Activated naive CD4-positive, alpha-beta T cell treated with anti-CD3 and anti-CD28 coated beads for 36 hours (primary cell): ENCODE data around the gene MAPK4. TPM values are rescaled to one million over a fixed set of nuclear protein-coding genes. Genes with fewer than 3 reads are reported as not detected.

Experiments
- CTCF ChIA-PET: fragments of 350-600 bp; sonication (Branson Sonifier 250); formaldehyde crosslinking; loops from one replicate; lab custom pipeline; 2021; ENCODE audit warnings: antibody characterized with exemption; lab: Charles Lee
- DNase-seq: peaks from one replicate; pipeline ENCODE4 v3.0.0-alpha.2; 2020
- H3K27ac Mint-ChIP-seq: one replicate; pipeline ENCODE4 v1.8.0; 2021; ENCODE audit warnings: mild to moderate bottlenecking, mixed read lengths
- H3K27me3 Mint-ChIP-seq: one replicate; pipeline ENCODE4 v1.8.0; 2021; ENCODE audit warnings: low read depth, mixed read lengths
- H3K36me3 Mint-ChIP-seq: one replicate; pipeline ENCODE4 v1.8.0; 2021; ENCODE audit warnings: low read depth, mixed read lengths
- H3K4me1 Mint-ChIP-seq: one replicate; pipeline ENCODE4 v1.8.0; 2021; ENCODE audit warnings: low read depth, mixed read lengths
- H3K4me3 Mint-ChIP-seq: one replicate; pipeline ENCODE4 v1.8.0; 2021; ENCODE audit warnings: mild to moderate bottlenecking, moderate library complexity, mixed read lengths
- H3K9me3 Mint-ChIP-seq: one replicate; pipeline ENCODE4 v1.8.0; 2021; ENCODE audit warnings: mixed read lengths
- intact Hi-C: fragments of 100-400 bp; cut with micrococcal nuclease; formaldehyde crosslinking; loops from one replicate; pipeline ENCODE4 v1.15.1; 2023
- total RNA-seq, 2 experiments: library from RNA; stranded (reverse); gene quantifications; one replicate each; pipeline ENCODE4 v1.2.3, GENCODE V29; 2021

Gene MAPK4
- total RNA-seq, 2 experiments from 2014 or later, result not detected

DNA sequence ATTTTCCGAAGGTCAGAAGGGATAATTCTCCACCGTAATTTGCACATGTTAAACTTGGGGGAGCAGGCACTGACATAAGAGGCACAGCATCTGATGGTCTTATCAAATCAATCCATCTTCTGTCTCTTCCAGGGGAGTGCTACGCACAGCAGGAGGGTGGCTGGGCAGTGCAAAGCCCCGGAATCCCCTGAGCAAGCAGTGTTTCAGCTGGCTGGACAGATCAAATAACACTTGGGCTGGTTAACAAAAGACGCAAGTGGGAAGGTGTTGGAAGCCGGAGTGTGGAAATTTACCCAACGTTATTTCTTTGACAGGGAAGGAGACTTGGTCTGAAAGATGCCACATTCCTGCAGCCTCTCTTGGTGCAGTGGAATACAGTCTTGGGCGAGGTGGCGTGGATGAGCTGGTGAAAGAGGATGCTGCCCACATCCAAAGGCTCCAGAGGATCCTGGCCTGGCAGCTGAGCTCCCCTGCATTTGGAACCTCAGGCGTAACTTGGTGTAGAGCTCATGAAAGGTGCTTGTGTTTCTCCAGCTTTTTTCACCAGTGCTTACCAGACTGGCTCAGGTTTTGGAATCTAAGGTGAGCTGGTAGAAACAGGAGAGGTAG lies 103.0 kb downstream of the MAPK4 start:
- no peak for DNase-seq
- Mint-ChIP-seq H3K4me1 (no peaks in the 10 kb centered on the region), H3K36me3 (no peaks in the 10 kb centered on the region), H3K27ac (no peak overlapping the region), H3K9me3 (peaks cover 5% of the 10 kb centered on the region), H3K4me3 (no peak overlapping the region), H3K27me3 (peaks cover 2% of the 10 kb centered on the region)
- intact Hi-C loops, result no loop called here
- CTCF ChIA-PET, result interaction anchor here (0.6 to 0.8 kb wide), 4 partner anchors 10 to 986 kb away, joined by 3 read pairs; no protein-coding TSS in a partner anchor

DNA sequence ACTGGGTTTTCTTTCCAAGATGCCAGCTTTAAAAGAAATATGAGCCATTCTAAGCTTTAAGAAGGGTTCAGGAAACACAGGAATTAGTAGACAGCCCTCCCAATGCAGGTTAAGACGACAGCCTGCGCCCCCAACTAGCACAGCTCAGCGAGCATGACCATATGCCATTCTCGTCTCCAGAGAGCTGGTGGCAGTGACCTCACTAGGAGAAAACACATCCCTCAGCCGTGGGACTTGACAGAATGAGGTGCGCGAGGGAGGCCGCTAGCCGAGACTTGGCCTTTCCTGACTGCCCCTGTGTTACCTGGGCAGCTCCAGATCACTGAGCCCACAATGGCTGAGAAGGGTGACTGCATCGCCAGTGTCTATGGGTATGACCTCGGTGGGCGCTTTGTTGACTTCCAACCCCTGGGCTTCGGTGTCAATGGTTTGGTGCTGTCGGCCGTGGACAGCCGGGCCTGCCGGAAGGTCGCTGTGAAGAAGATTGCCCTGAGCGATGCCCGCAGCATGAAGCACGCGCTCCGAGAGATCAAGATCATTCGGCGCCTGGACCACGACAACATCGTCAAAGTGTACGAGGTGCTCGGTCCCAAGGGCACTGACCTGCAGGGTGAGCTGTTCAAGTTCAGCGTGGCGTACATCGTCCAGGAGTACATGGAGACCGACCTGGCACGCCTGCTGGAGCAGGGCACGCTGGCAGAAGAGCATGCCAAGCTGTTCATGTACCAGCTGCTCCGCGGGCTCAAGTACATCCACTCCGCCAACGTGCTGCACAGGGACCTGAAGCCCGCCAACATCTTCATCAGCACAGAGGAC lies 103.9 kb downstream of the MAPK4 start:
- Mint-ChIP-seq H3K27ac (no peak overlapping the region), H3K36me3 (no peaks in the 10 kb centered on the region), H3K9me3 (peaks cover 5% of the 10 kb centered on the region), H3K4me3 (no peak overlapping the region), H3K27me3 (peaks cover 2% of the 10 kb centered on the region), H3K4me1 (no peaks in the 10 kb centered on the region)
- DNase-seq, result no peak
- intact Hi-C loops, result no loop called here
- CTCF ChIA-PET, result interaction anchor here (0.6 to 0.8 kb wide), 3 partner anchors 9 to 597 kb away, joined by 3 read pairs; no protein-coding TSS in a partner anchor

DNA sequence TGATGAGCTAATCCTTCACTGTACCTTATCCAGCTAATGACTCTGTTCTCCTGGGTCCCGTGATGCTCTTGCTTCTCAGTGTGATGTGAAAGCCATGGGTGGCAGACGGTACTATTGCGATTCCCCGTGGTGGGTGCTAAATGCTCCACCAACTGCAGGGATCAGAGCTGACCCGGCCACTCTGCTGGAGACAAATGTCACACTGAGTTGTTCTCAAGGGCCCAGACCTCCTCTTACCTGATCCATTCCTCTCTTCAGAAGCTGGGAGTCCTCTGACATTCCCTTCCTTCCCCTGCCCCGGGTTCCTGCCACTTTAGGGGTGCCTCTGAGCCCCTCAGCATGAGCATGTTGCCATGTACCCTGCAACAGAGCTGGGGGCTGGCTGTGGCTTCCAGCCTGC lies 105.1 kb downstream of the MAPK4 start:
- CTCF ChIA-PET, result interaction anchor here (0.5 kb wide), 1 partner anchor 20 kb away, joined by 3 read pairs; no protein-coding TSS in a partner anchor

DNA sequence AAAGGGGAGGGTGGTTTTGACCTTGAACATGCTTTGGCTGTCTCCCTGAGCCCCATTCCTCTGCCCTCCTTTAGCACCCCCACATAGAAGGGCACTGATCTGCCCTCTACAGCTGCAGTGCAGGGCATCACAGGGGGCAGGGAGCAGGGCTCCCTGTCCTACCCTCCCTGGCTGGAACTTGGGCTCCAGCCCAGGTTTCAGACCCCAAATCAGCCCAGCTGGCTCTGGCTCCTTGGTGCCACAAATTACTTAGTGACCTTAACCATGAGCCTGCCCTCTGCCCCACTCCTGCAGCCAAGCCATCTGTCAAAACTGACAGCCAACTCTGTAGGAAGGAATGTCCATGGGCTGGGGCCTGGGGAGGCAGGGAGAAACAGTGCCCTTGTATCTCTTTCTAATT lies 105.6 kb downstream of the MAPK4 start:
- Mint-ChIP-seq H3K4me1 (no peaks in the 10 kb centered on the region), H3K36me3 (no peaks in the 10 kb centered on the region)

More for the DNA sequence above, 105.1 kb downstream of the MAPK4 start:
- no peak overlapping the region for H3K4me3 Mint-ChIP-seq
- no peaks in the 10 kb centered on the region for H3K27me3 Mint-ChIP-seq
- intact Hi-C loops, result no loop called here
- peaks cover 5% of the 10 kb centered on the region for H3K9me3 Mint-ChIP-seq
- no peaks in the 10 kb centered on the region for H3K36me3 Mint-ChIP-seq
- H3K4me1 Mint-ChIP-seq, result no peaks in the 10 kb centered on the region
- no peak overlapping the region for H3K27ac Mint-ChIP-seq
- no peak for DNase-seq

DNA sequence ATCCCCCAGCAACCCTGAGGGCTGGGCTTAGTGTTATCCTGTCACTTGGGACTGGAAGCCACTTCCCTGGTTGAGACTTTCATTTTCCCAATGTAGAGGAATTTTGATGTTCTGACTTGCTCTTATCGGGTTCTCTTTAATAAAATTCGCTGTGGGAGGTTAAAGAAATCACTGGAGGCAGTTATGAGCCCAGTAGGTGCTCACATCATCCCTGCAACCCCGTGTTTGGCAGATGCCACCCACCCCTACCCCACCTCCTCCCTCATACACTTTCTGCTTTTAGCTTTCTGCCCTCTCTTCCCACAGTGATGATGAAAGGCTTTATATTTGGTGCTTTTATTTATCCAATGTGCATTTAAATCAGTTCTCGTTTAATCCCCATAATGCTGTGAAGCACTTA lies 106.6 kb downstream of the MAPK4 start:
- Mint-ChIP-seq H3K27ac (no peak overlapping the region), H3K4me3 (no peak overlapping the region), H3K27me3 (no peaks in the 10 kb centered on the region), H3K4me1 (no peaks in the 10 kb centered on the region), H3K36me3 (no peaks in the 10 kb centered on the region), H3K9me3 (peaks cover 5% of the 10 kb centered on the region)
- CTCF ChIA-PET, result no interaction called here
- no peak for DNase-seq
- intact Hi-C loops, result no loop called here

More for the DNA sequence above, 105.6 kb downstream of the MAPK4 start:
- intact Hi-C loops, result no loop called here
- no peak for DNase-seq
- Mint-ChIP-seq H3K27ac (no peak overlapping the region), H3K27me3 (no peaks in the 10 kb centered on the region), H3K9me3 (peaks cover 5% of the 10 kb centered on the region), H3K4me3 (no peak overlapping the region)
- CTCF ChIA-PET, result interaction anchor here (0.5 kb wide), 1 partner anchor 19 kb away, joined by 3 read pairs; no protein-coding TSS in a partner anchor

DNA sequence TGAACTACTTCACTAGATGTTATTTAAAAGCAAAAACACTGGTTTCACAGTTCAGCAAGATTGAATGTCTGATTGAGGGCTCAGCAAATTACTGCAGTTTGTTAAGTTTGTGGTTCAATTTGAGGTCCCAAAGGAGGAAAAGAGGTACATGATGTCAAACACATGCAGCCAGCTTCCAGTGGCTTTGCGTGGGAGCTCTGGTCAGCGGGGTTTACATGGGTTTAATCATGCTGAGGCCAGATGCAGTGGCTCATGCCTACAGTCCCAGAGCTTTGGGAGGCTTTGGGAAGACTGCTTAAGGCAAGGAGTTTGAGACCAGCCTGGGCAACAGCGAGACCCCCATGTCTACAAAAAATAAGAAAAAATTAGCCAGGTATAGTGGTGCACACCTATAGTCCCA lies 111.5 kb downstream of the MAPK4 start:
- intact Hi-C loops, result no loop called here
- Mint-ChIP-seq H3K4me1 (no peaks in the 10 kb centered on the region), H3K9me3 (no peaks in the 10 kb centered on the region), H3K27ac (no peak overlapping the region), H3K36me3 (no peaks in the 10 kb centered on the region), H3K27me3 (no peaks in the 10 kb centered on the region), H3K4me3 (no peak overlapping the region)
- no peak for DNase-seq
- CTCF ChIA-PET, result no interaction called here

DNA sequence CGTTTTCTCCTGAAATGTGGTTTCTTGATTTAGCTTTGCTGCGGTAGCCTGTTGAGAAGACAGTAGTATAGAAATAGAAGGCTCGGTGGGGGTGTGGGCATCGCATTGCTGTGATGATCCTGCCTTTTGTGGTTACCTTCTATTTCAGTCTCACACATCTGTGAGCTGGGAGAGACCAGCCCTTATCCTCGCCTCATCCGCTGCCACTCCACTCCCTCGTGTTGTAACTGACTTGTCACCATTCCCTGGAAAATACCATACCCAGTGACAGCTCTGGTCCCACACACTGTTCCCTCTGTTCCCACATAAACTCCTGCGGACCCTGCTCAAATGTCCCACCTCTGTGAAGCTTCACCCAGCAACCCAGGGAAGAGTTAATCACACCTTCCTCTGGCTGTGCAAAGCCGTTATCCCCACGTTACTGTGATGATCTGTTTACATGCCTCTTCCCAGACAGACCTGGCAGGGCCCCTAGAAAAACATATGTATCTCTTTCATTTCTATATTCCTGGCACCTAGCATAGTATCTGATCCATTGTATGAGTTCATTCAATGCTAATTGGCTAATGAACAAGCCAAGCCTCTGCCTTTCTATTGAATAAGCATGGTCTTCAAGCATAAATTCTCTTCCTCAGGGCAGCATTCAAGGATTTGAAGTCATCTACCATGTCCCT lies 114.6 kb downstream of the MAPK4 start:
- no peaks in the 10 kb centered on the region for H3K27me3 Mint-ChIP-seq
- H3K27ac Mint-ChIP-seq, result no peak overlapping the region
- intact Hi-C loops, result no loop called here
- DNase-seq, result no peak
- no peaks in the 10 kb centered on the region for H3K9me3 Mint-ChIP-seq
- no peaks in the 10 kb centered on the region for H3K36me3 Mint-ChIP-seq
- CTCF ChIA-PET, result interaction anchor here (0.5 kb wide), 1 partner anchor 34 kb away, joined by 3 read pairs; no protein-coding TSS in a partner anchor
- H3K4me1 Mint-ChIP-seq, result no peaks in the 10 kb centered on the region
- H3K4me3 Mint-ChIP-seq, result no peak overlapping the region

DNA sequence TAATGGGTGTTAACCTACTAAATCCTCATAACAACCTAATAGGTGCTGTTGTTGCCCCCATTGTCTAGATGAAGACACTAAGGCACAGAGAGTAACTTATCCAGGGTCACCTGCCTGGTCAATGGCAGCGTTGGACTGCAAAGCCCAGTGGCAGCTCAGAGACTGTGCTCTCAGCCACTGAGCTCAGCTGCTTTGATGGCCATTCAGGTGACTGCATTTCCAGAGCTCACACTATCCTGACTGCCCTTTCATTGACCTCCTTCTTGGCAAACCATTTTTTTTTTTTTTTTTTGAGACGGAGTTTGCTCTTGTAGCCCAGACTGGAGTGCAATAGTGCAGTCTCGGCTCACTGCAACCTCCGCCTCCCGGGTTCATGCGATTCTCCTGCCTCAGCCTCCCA lies 115.2 kb downstream of the MAPK4 start:
- intact Hi-C loops, result no loop called here
- no peak for DNase-seq
- Mint-ChIP-seq H3K9me3 (no peaks in the 10 kb centered on the region), H3K27ac (no peak overlapping the region), H3K36me3 (no peaks in the 10 kb centered on the region), H3K27me3 (no peaks in the 10 kb centered on the region), H3K4me1 (no peaks in the 10 kb centered on the region), H3K4me3 (no peak overlapping the region)
- CTCF ChIA-PET, result no interaction called here

DNA sequence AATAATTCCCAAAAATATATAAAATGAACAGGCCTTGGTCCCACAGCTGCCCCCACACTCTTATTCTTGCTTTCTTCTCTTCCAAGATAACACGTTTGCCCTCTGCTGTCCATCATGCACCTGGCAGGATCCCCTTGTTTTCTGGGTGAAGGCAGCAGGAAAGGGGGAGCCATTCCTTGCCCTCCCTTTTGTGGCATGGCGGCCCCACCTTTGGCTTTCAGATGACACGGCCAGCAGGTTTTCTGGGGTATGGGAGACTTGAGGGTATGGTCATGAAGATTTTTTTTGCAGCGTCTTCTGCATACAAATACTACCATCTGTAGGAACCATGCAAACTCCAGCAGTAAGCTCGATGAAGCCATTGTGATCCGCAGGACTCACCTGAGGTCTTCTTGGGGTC lies 118.8 kb downstream of the MAPK4 start:
- CTCF ChIA-PET, result no interaction called here
- Mint-ChIP-seq H3K4me1 (no peaks in the 10 kb centered on the region), H3K27ac (no peak overlapping the region), H3K9me3 (no peaks in the 10 kb centered on the region), H3K27me3 (no peaks in the 10 kb centered on the region), H3K4me3 (no peak overlapping the region), H3K36me3 (no peaks in the 10 kb centered on the region)
- intact Hi-C loops, result no loop called here
- no peak for DNase-seq

DNA sequence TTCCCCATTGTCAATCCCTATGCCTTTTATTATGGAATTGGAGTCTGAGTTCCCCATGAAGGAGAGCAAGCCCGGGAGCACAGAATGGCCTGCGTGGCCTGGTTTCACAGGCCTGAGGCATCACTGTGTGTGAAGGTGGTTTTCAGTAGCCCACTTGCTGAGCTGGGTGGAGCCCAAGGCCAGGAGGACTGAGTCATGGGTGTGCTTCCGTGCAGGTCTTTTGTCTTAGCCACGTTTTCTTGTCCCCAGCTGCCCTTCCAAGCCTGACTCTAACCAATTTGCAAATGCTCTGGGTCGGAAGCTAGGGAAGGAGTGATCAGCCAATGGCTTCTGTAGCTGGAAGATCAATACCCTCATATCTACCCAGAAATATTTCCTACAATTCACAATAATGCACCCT lies 119.2 kb downstream of the MAPK4 start:
- no peak overlapping the region for H3K27ac Mint-ChIP-seq
- CTCF ChIA-PET, result no interaction called here

DNA sequence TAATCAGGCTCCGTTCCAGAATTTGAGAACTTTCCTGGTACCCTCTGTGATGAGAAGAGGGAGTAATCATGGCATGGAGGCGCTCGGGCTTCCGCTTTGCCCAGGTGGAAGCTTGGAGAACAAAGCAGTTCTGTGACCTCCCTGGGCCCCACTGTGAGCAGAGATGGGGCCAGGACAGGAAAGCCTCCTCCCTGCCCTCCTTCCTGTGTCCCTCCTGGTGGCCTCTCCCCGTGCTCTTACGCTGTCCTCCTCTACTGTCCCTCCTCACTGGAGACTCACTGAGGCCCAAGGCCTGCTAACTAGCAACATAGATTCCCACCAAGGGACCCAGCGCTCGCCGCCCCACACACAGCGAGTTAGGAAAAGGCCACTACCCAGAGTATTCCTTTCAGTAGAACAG lies 119.8 kb downstream of the MAPK4 start:
- Mint-ChIP-seq H3K4me1 (no peaks in the 10 kb centered on the region), H3K9me3 (no peaks in the 10 kb centered on the region), H3K27ac (no peak overlapping the region), H3K27me3 (no peaks in the 10 kb centered on the region), H3K4me3 (no peak overlapping the region), H3K36me3 (no peaks in the 10 kb centered on the region)
- CTCF ChIA-PET, result no interaction called here
- intact Hi-C loops, result no loop called here
- no peak for DNase-seq

More for the DNA sequence above, 119.2 kb downstream of the MAPK4 start:
- no peak for DNase-seq
- H3K4me1 Mint-ChIP-seq, result no peaks in the 10 kb centered on the region
- intact Hi-C loops, result no loop called here
- no peaks in the 10 kb centered on the region for H3K36me3 Mint-ChIP-seq
- no peaks in the 10 kb centered on the region for H3K27me3 Mint-ChIP-seq
- H3K4me3 Mint-ChIP-seq, result no peak overlapping the region
- H3K9me3 Mint-ChIP-seq, result no peaks in the 10 kb centered on the region

DNA sequence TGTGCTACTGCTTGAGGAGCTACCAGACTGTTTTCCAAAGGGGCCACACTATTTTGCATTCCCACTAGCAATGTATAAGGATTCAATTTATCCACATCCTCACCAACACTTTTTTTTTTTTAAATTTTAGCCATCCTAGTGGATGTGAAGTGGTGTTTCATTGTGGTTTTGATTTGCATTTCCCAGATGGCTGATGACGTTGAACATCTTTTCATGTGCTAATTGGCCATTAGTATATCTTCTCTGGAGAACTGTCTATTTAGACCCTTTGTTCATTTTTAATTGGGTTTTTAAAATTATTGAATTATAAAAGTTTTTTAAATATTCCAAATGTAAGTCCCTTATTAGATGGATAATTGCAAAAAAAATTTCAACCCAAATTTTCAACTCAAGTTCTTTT lies 121.1 kb downstream of the MAPK4 start:
- CTCF ChIA-PET, result no interaction called here
- Mint-ChIP-seq H3K4me1 (no peaks in the 10 kb centered on the region), H3K27ac (no peak overlapping the region), H3K27me3 (no peaks in the 10 kb centered on the region), H3K36me3 (no peaks in the 10 kb centered on the region), H3K9me3 (no peaks in the 10 kb centered on the region), H3K4me3 (no peak overlapping the region)
- DNase-seq, result no peak
- intact Hi-C loops, result no loop called here
